HL-60 (cell line): Measurements from ENCODE around the gene ZNF692.

ENCODE experiments used
- CTCF ChIP-seq: IDR thresholded peaks from one replicate; pipeline ENCODE4 v1.5.1; 2011; ENCODE audit warnings: low read length, control low read depth, inconsistent platforms; ENCODE audit not compliant: insufficient read depth
- GABPA ChIP-seq: IDR thresholded peaks from 2 replicates; pipeline ENCODE4 v1.6.1; 2012; ENCODE audit warnings: low read depth
- POLR2AphosphoS5 ChIP-seq: IDR thresholded peaks from 2 replicates; pipeline ENCODE4 v1.6.1; 2012; ENCODE audit warnings: low read depth
- REST ChIP-seq: IDR thresholded peaks from 2 replicates; pipeline ENCODE4 v1.6.1; 2012; ENCODE audit warnings: low read depth; ENCODE audit not compliant: insufficient replicate concordance
- SPI1 ChIP-seq: IDR thresholded peaks from 2 replicates; pipeline ENCODE4 v1.6.1; 2012; ENCODE audit warnings: low read depth, mild to moderate bottlenecking, borderline replicate concordance

- TF ChIP-seq POLR2AphosphoS5 = no peak
- TF ChIP-seq REST = no peak
- no peak for TF ChIP-seq CTCF
- peak; percentile 38; the same call in 1 of the 2 replicates for TF ChIP-seq SPI1
- no peak for TF ChIP-seq GABPA
These were observed 30.0 kb downstream of the ZNF692 start for GRCh38 chr1:248828845-248829244.
